GM12873 (cell line): ENCODE results near the gene KCNQ1.

Experiments
- CTCF ChIP-seq: IDR thresholded peaks from 2 replicates; pipeline ENCODE4 v1.5.1; 2012; ENCODE audit warnings: low read depth, mild to moderate bottlenecking, moderate library complexity, low read length, control low read depth; ENCODE audit not compliant: insufficient read depth; ENCODE audit errors: missing control alignments

KCNQ1 gene

GRCh38 chr11:2732261-2732939 lies 287.6 kb downstream of the KCNQ1 start:
- no peak for TF ChIP-seq CTCF

GRCh38 chr11:2732940-2733628 lies 288.3 kb downstream of the KCNQ1 start:
- TF ChIP-seq CTCF: no peak

GRCh38 chr11:2734181-2735052 lies 289.6 kb downstream of the KCNQ1 start:
- no peak for TF ChIP-seq CTCF

GRCh38 chr11:2735053-2735589 lies 290.3 kb downstream of the KCNQ1 start:
- no peak for TF ChIP-seq CTCF

- no peak for TF ChIP-seq CTCF
Observed at GRCh38 chr11:2736577-2737225, 291.9 kb downstream of the KCNQ1 start.

GRCh38 chr11:2737226-2737590 lies 292.4 kb downstream of the KCNQ1 start:
- TF ChIP-seq CTCF: no peak
